HepG2 (cell line): Measurements from ENCODE around the gene RAB23. TPM values are rescaled to one million over a fixed set of nuclear protein-coding genes. Genes with fewer than 3 reads are reported as not detected.

Source experiments
- ARID4A ChIP-seq: sonication (generic); formaldehyde crosslinking; IDR thresholded peaks from 2 replicates; pipeline ENCODE4 v1.5.0; 2020; ENCODE audit warnings: mild to moderate bottlenecking, missing genetic modification reagents, borderline replicate concordance
- BRCA1 ChIP-seq: sonication (generic); formaldehyde crosslinking; IDR thresholded peaks from 2 replicates; pipeline ENCODE4 v1.4.0; 2020; ENCODE audit warnings: missing genetic modification reagents
- EHMT2 ChIP-seq: fragments of 200-600 bp; sonication (generic); IDR thresholded peaks from 2 replicates; pipeline ENCODE4 v1.7.0; 2017; ENCODE audit warnings: antibody characterized with exemption, low read depth, low read length, borderline replicate concordance
- NR2C2 ChIP-seq: sonication (generic); formaldehyde crosslinking; IDR thresholded peaks from 2 replicates; pipeline ENCODE4 v1.4.0; 2020; ENCODE audit warnings: missing genetic modification reagents, mild to moderate bottlenecking, moderate library complexity, borderline replicate concordance
- PRDM10 ChIP-seq: sonication (generic); formaldehyde crosslinking; IDR thresholded peaks from 2 replicates; pipeline ENCODE4 v1.4.0; 2020; ENCODE audit warnings: low read depth, missing genetic modification reagents
- ZIK1 ChIP-seq: sonication (generic); formaldehyde crosslinking; IDR thresholded peaks from 2 replicates; pipeline ENCODE4 v1.5.0; 2020; ENCODE audit warnings: mild to moderate bottlenecking, low read depth, missing genetic modification reagents, borderline replicate concordance
- ZNF234 ChIP-seq: sonication (generic); formaldehyde crosslinking; conservative IDR thresholded peaks from 2 replicates; pipeline ENCODE4 v1.5.1; 2020; ENCODE audit warnings: mild to moderate bottlenecking, missing genetic modification reagents
- ZNF619 ChIP-seq: sonication (generic); formaldehyde crosslinking; IDR thresholded peaks from 2 replicates; pipeline ENCODE4 v1.4.0; 2020; ENCODE audit warnings: mild to moderate bottlenecking, missing genetic modification reagents
- ZNF670 ChIP-seq: sonication (generic); formaldehyde crosslinking; IDR thresholded peaks from 2 replicates; pipeline ENCODE4 v1.8.0; 2022; ENCODE audit warnings: mild to moderate bottlenecking, missing genetic modification reagents, borderline replicate concordance
- ZNF781 ChIP-seq: sonication (generic); formaldehyde crosslinking; IDR thresholded peaks from 2 replicates; pipeline ENCODE4 v1.5.1; 2020; ENCODE audit warnings: borderline replicate concordance, mild to moderate bottlenecking, missing genetic modification reagents; ENCODE audit errors: not compliant biosample characterization
- ZSCAN12 ChIP-seq: sonication (generic); formaldehyde crosslinking; IDR thresholded peaks from 2 replicates; pipeline ENCODE4 v1.9.0; 2021; ENCODE audit warnings: mild to moderate bottlenecking, missing genetic modification reagents
- polyA plus RNA-seq, 8 experiments: library from polyadenylated mRNA; depleted of rRNA in 3 of 8; stranded (reverse) in 7 of 8; unstranded in 1 of 8; fragments of >200 nt; fragmentation: Illumina TruSeq in 4 of 8; extraction: Trizol in 4 of 8; gene quantifications; 2 replicates each; pipeline versions ENCODE4 v1.2.1 to v1.2.3, GENCODE V29; 2011 to 2016; ENCODE audit warnings: low read depth in 4 of 8, missing spikeins in 1 of 8, mixed read lengths in 1 of 8; ENCODE audit not compliant: insufficient read depth in 1 of 8
- total RNA-seq, 5 experiments: library from RNA; depleted of rRNA; stranded (reverse); fragments of >200 nt; fragmentation: Illumina TruSeq; extraction: Trizol; gene quantifications; 2 replicates each; pipeline ENCODE4 v1.2.3, GENCODE V29; 2016; ENCODE audit warnings: low read depth in 1 of 5
- TF ChIP-seq, protein P1 (sequence below): sonication (generic); formaldehyde crosslinking; IDR thresholded peaks from 2 replicates; pipeline ENCODE4 v1.4.0; 2020; ENCODE audit warnings: missing genetic modification reagents, borderline replicate concordance

RAB23 gene
- total and polyA plus RNA-seq, 2 of the 13 experiments (the other 11 are each of a cell fraction or from before 2014, with no cell fraction given) = 5.5 to 16.4 TPM

DNA sequence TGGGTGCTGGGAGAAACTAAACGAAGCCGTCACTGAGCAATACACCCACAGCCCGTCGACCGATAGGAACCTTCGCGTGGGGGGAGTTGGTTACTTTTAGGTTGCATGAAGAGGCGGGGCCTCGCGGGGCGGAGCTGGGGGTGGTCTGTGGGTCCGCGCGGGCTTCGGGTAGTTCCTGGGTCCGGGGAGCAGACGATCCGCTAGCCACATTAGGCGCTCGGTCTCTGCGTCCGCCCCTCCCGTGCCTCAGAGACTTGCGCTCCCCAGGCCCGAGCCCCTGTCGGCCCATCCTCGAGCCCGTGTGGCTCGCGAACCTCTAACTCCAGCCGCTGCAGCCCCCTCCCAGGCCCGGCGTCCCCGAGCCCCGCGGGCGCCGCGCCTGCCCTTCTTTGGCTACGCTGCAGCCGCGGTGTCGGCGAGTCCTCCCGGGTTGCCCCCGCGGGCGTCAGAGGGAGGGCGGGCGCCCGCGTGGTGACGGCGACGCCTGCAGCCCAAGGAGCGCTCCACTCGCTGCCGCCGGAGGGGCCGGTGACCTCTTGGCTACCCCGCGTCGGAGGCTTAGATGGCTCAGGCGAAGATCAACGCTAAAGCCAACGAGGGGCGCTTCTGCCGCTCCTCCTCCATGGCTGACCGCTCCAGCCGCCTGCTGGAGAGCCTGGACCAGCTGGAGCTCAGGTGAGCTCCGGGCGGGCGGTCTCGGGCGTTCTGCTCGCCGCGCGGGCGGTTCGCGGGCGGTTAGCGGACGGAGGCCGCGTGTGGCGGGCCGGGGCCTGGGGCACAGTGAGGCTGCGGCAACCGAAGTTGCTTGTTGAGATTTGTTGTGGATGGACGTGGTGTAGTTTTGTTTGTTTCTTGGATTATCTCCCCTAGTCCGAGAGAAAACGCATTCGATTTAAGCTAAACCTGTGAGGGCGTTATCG lies 49.7 kb downstream of the RAB23 start, which contains the start of gene BAG2 (continued):
- TF ChIP-seq ZNF619 (CRISPR knock-in tag) (peak; percentile 78), ARID4A (CRISPR knock-in tag) (peak; percentile 88), ZSCAN12 (CRISPR knock-in tag) (peak; percentile 90; the same call in 1 of the 2 replicates), ZNF234 (CRISPR knock-in tag) (no peak), NR2C2 (CRISPR knock-in tag) (peak; percentile 81), ZNF670 (CRISPR knock-in tag) (peak; percentile 96), ZNF781 (CRISPR knock-in tag) (no peak), BRCA1 (peak; percentile 80; the same call in 1 of the 2 replicates), EHMT2 (no peak), PRDM10 (CRISPR knock-in tag) (peak; percentile 98), ZIK1 (CRISPR knock-in tag) (0 out of 2 replicates have a peak, but pooled peaks have one; percentile 25)
- TF ChIP-seq, protein P1, sequence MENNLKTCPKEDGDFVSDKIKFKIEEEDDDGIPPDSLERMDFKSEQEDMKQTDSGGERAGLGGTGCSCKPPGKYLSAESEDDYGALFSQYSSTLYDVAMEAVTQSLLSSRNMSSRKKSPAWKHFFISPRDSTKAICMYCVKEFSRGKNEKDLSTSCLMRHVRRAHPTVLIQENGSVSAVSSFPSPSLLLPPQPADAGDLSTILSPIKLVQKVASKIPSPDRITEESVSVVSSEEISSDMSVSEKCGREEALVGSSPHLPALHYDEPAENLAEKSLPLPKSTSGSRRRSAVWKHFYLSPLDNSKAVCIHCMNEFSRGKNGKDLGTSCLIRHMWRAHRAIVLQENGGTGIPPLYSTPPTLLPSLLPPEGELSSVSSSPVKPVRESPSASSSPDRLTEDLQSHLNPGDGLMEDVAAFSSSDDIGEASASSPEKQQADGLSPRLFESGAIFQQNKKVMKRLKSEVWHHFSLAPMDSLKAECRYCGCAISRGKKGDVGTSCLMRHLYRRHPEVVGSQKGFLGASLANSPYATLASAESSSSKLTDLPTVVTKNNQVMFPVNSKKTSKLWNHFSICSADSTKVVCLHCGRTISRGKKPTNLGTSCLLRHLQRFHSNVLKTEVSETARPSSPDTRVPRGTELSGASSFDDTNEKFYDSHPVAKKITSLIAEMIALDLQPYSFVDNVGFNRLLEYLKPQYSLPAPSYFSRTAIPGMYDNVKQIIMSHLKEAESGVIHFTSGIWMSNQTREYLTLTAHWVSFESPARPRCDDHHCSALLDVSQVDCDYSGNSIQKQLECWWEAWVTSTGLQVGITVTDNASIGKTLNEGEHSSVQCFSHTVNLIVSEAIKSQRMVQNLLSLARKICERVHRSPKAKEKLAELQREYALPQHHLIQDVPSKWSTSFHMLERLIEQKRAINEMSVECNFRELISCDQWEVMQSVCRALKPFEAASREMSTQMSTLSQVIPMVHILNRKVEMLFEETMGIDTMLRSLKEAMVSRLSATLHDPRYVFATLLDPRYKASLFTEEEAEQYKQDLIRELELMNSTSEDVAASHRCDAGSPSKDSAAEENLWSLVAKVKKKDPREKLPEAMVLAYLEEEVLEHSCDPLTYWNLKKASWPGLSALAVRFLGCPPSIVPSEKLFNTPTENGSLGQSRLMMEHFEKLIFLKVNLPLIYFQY (CRISPR knock-in tag) = peak; percentile 61
